ENCODE data around the gene STK38.

Gene STK38

GRCh38 chr6:36533321-36533720 lies 14.0 kb downstream of the STK38 start (continued):
- TF ChIP-seq CSRNP3 (CRISPR knock-in tag; IDR thresholded peaks at IDR 0.05) = no peak
- TF ChIP-seq ZC3H10 (CRISPR knock-in tag; IDR thresholded peaks at IDR 0.05) = no peak
- no peak for TF ChIP-seq OSR1 (CRISPR knock-in tag; IDR thresholded peaks at IDR 0.05)
- no peak for TF ChIP-seq PATZ1 (CRISPR knock-in tag; IDR thresholded peaks at IDR 0.05; ENCODE audit: borderline replicate concordance)

GRCh38 chr6:36526066-36526465 lies 21.2 kb downstream of the STK38 start:
- TF ChIP-seq CSRNP3 (CRISPR knock-in tag; IDR thresholded peaks at IDR 0.05) (no peak), TOX (CRISPR knock-in tag; IDR thresholded peaks at IDR 0.05; ENCODE audit: borderline replicate concordance) (no peak), OSR1 (CRISPR knock-in tag; IDR thresholded peaks at IDR 0.05) (no peak), ZNF565 (CRISPR knock-in tag; conservative IDR thresholded peaks at IDR 0.05; ENCODE audit: low read depth) (no peak), CREB5 (CRISPR knock-in tag; IDR thresholded peaks at IDR 0.05; ENCODE audit: low read depth) (no peak), ESRRG (CRISPR knock-in tag; IDR thresholded peaks at IDR 0.05) (no peak), ZNF8 (CRISPR knock-in tag; IDR thresholded peaks at IDR 0.05) (no peak), ZFP30 (CRISPR knock-in tag; IDR thresholded peaks at IDR 0.05) (no peak), BACH2 (CRISPR knock-in tag; IDR thresholded peaks at IDR 0.05; ENCODE audit: borderline replicate concordance) (no peak), PPARA (CRISPR knock-in tag; IDR thresholded peaks at IDR 0.05; ENCODE audit: borderline replicate concordance) (no peak), RARB (CRISPR knock-in tag; IDR thresholded peaks at IDR 0.05) (no peak), ARNTL (CRISPR knock-in tag; IDR thresholded peaks at IDR 0.05; ENCODE audit: borderline replicate concordance, low read depth) (no peak)
- ATAC-seq = no peak

GRCh38 chr6:36525346-36525745 lies 21.9 kb downstream of the STK38 start:
- ATAC-seq = no peak
- no peak for TF ChIP-seq ZNF8 (CRISPR knock-in tag; IDR thresholded peaks at IDR 0.05)
- TF ChIP-seq CSDC2 (CRISPR knock-in tag; IDR thresholded peaks at IDR 0.05) = no peak
- no peak for TF ChIP-seq POU6F1 (CRISPR knock-in tag; IDR thresholded peaks at IDR 0.05; ENCODE audit: borderline replicate concordance, low read depth)
- no peak for TF ChIP-seq OSR1 (CRISPR knock-in tag; IDR thresholded peaks at IDR 0.05)
- no peak for TF ChIP-seq CSRNP3 (CRISPR knock-in tag; IDR thresholded peaks at IDR 0.05)
- no peak for TF ChIP-seq TCF4 (CRISPR knock-in tag; IDR thresholded peaks at IDR 0.05; ENCODE audit: borderline replicate concordance)
- no peak for TF ChIP-seq RARB (CRISPR knock-in tag; IDR thresholded peaks at IDR 0.05)
- no peak for TF ChIP-seq ESRRG (CRISPR knock-in tag; IDR thresholded peaks at IDR 0.05)
- TF ChIP-seq TSHZ2 (CRISPR knock-in tag; IDR thresholded peaks at IDR 0.05) = no peak
- no peak for TF ChIP-seq ISL1 (CRISPR knock-in tag; IDR thresholded peaks at IDR 0.05)
- no peak for TF ChIP-seq GLIS3 (CRISPR knock-in tag; IDR thresholded peaks at IDR 0.05)
- TF ChIP-seq PATZ1 (CRISPR knock-in tag; IDR thresholded peaks at IDR 0.05; ENCODE audit: borderline replicate concordance) = no peak
- no peak for TF ChIP-seq ZC3H10 (CRISPR knock-in tag; IDR thresholded peaks at IDR 0.05)
- TF ChIP-seq ZFP30 (CRISPR knock-in tag; IDR thresholded peaks at IDR 0.05) = no peak
- TF ChIP-seq SNAI2 (CRISPR knock-in tag; IDR thresholded peaks at IDR 0.05) = no peak
- no peak for TF ChIP-seq CREB5 (CRISPR knock-in tag; IDR thresholded peaks at IDR 0.05; ENCODE audit: low read depth)
- TF ChIP-seq ZFP3 (CRISPR knock-in tag; IDR thresholded peaks at IDR 0.05) = no peak
- no peak for TF ChIP-seq PPARA (CRISPR knock-in tag; IDR thresholded peaks at IDR 0.05; ENCODE audit: borderline replicate concordance)
